ENCODE measurements around the gene PRKCZ.

The PRKCZ gene

GRCh38 chr1:2210084-2210653 lies 160.0 kb downstream of the PRKCZ start:
- no peak for DNase-seq (ENCODE audit: low spot score)

- no peak for DNase-seq (ENCODE audit: low spot score)
Measured at GRCh38 chr1:2210786-2211185, 160.6 kb downstream of the PRKCZ start.

- DNase-seq (ENCODE audit: low spot score), result no peak
Measured at GRCh38 chr1:2212274-2212531, 162.0 kb downstream of the PRKCZ start.

- DNase-seq (ENCODE audit: low spot score), result peak; percentile 89
Measured at GRCh38 chr1:2212532-2213491, 162.6 kb downstream of the PRKCZ start.

- DNase-seq (ENCODE audit: low spot score), result peak; percentile 88
Measured at GRCh38 chr1:2213576-2214505, 163.6 kb downstream of the PRKCZ start.

- DNase-seq (ENCODE audit: low spot score), result no peak
Measured at GRCh38 chr1:2214541-2215241, 164.5 kb downstream of the PRKCZ start.

GRCh38 chr1:2215329-2215728 lies 165.1 kb downstream of the PRKCZ start:
- no peak for DNase-seq (ENCODE audit: low spot score)

GRCh38 chr1:2215909-2216766 lies 165.9 kb downstream of the PRKCZ start:
- DNase-seq (ENCODE audit: low spot score), result no peak

GRCh38 chr1:2216767-2217058 lies 166.5 kb downstream of the PRKCZ start:
- no peak for DNase-seq (ENCODE audit: low spot score)

GRCh38 chr1:2221271-2221670 lies 171.1 kb downstream of the PRKCZ start:
- DNase-seq (ENCODE audit: low spot score), result no peak

- DNase-seq (ENCODE audit: low spot score), result no peak
Measured at GRCh38 chr1:2224170-2224584, 174.0 kb downstream of the PRKCZ start.

- DNase-seq (ENCODE audit: low spot score), result no peak
Measured at GRCh38 chr1:2224631-2225428, 174.6 kb downstream of the PRKCZ start.

GRCh38 chr1:2226525-2227345 lies 176.5 kb downstream of the PRKCZ start:
- DNase-seq (ENCODE audit: low spot score), result peak; percentile 57

- DNase-seq (ENCODE audit: low spot score), result peak; percentile 98
Measured at GRCh38 chr1:2227346-2228156, 177.3 kb downstream of the PRKCZ start.

- DNase-seq (ENCODE audit: low spot score), result no peak
Measured at GRCh38 chr1:2228157-2228594, 178.0 kb downstream of the PRKCZ start, which contains the start of gene SKI. SKI (plus strand) TSS chr1:2228319; CDS start chr1:2228767, 448 bp downstream.

GRCh38 chr1:2228694-2229036 lies 178.5 kb downstream of the PRKCZ start:
- no peak for DNase-seq (ENCODE audit: low spot score)

GRCh38 chr1:2229037-2229864 lies 179.0 kb downstream of the PRKCZ start:
- peak; percentile 34 for DNase-seq (ENCODE audit: low spot score)

Data from AG20443 (cell line).